Thyroid gland (tissue), 4 donors: ENCODE data around the gene PAQR5.

ENCODE experiments used
- POLR2A ChIP-seq, 2 donors: fragments of 450-650 bp; IDR thresholded peaks; one replicate each; pipeline ENCODE4 v1.6.1; 2017; ENCODE audit warnings: antibody characterized with exemption in 2 of 2, mild to moderate bottlenecking in 2 of 2, moderate library complexity in 1 of 2
- TF ChIP-seq, protein P1 (sequence below), 6 experiments: fragments of 200-600 bp in 3 of 6; fragments of 450-650 bp in 3 of 6; sonication (generic) in 3 of 6; IDR thresholded peaks; one replicate each; pipeline ENCODE4 v1.5.1; 2016 to 2019; ENCODE audit warnings: antibody characterized with exemption in 6 of 6, mild to moderate bottlenecking in 2 of 6, inconsistent platforms in 1 of 6, moderate library complexity in 1 of 6

DNA sequence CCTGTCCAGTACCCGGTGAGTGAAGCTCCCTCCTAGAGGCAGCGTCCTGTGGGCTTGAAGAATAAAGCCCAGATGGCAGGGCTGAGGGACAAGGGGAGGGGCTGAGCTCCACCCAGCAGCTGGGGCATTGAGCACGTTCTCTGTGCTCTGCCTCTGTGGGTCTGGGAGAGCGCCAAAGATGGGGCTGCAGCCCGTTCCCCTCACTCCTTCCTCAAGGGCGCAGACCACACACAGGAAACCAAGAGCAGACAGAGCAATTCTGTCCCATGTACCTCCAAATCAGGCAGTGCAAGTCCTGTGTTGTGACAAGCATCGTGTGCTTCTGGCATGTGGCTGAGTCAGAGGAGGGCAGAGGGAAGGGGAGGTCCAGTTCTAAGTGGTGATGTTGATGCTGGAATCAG lies 99.8 kb downstream of the PAQR5 start:
- TF ChIP-seq, protein P1, sequence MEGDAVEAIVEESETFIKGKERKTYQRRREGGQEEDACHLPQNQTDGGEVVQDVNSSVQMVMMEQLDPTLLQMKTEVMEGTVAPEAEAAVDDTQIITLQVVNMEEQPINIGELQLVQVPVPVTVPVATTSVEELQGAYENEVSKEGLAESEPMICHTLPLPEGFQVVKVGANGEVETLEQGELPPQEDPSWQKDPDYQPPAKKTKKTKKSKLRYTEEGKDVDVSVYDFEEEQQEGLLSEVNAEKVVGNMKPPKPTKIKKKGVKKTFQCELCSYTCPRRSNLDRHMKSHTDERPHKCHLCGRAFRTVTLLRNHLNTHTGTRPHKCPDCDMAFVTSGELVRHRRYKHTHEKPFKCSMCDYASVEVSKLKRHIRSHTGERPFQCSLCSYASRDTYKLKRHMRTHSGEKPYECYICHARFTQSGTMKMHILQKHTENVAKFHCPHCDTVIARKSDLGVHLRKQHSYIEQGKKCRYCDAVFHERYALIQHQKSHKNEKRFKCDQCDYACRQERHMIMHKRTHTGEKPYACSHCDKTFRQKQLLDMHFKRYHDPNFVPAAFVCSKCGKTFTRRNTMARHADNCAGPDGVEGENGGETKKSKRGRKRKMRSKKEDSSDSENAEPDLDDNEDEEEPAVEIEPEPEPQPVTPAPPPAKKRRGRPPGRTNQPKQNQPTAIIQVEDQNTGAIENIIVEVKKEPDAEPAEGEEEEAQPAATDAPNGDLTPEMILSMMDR (IDR thresholded peaks at IDR 0.05) = no peak
- TF ChIP-seq POLR2A (IDR thresholded peaks at IDR 0.05) = no peak
